ENCODE measurements around the gene TVP23B. TPM values are rescaled to one million over a fixed set of nuclear protein-coding genes. Genes with fewer than 3 reads are reported as not detected.
"Not testable (repeated sequence)": the region's sequence is repeated elsewhere in the genome, so short reads cannot be mapped to it uniquely, and the experiment has no call there.

Gene TVP23B
- total and polyA plus RNA-seq, 2 of the 13 experiments (the other 11 are each of a cell fraction or from before 2014, with no cell fraction given), result 45.1 to 66.5 TPM

- POLR2A ChIA-PET; ATAC-seq; H4K20me1 ChIP-seq (ENCODE audit: insufficient read depth, low read length); H2AFZ ChIP-seq (ENCODE audit: low read length); DNase-seq (ENCODE audit: low spot score); H3K36me3 ChIP-seq (replicated peaks in 1 of 2; ENCODE audit: control insufficient read depth in 1 of 2, insufficient read depth in 2 of 2, low read length in 2 of 2); in situ Hi-C loops (cut with HindIII; ENCODE audit: extremely low pct_ligation_motif_present, low pct_unique_long_range_greater_than_20kb); H3K4me3 ChIP-seq (replicated peaks in 1 of 3; ENCODE audit: insufficient read depth in 1 of 3, low read depth in 2 of 3, low read length in 3 of 3); H3K27ac ChIP-seq (ENCODE audit: extremely low read length, insufficient read depth, low read length); H3K9ac ChIP-seq (ENCODE audit: insufficient read depth, low read depth, low read length); BruUV-seq (replicated peaks); CTCF ChIA-PET (ENCODE audit: low intra/inter-chr PET ratio, low total read pairs); H3K4me2 ChIP-seq (ENCODE audit: low read depth, low read length); H3K79me2 ChIP-seq (ENCODE audit: insufficient read depth, low read length); FAIRE-seq; H3K4me1 ChIP-seq (ENCODE audit: insufficient read depth, low read length); intact Hi-C loops (cut with micrococcal nuclease; ENCODE audit: unreplicated experiment); H3K9me3 ChIP-seq (ENCODE audit: low read length): not testable (repeated sequence)
- H3K27me3 ChIP-seq (ENCODE audit: control insufficient read depth in 1 of 2, insufficient read depth in 2 of 2, low read length in 2 of 2), result peaks cover 0 to 12% of the 10 kb centered on the region in 2 experiments; a peak in 2 of 5 replicates
- WGBS (ENCODE audit: low lambda C conversion rate), result 55% methylated on average over 4 of the region's 4 CpGs
Observed at GRCh38 chr17:18771066-18771465, 9.9 kb upstream of the TVP23B start.

- BruUV-seq (replicated peaks), result no TSS peak
- intact Hi-C loops (cut with micrococcal nuclease; ENCODE audit: unreplicated experiment) (no loop called here), in situ Hi-C loops (cut with HindIII; ENCODE audit: extremely low pct_ligation_motif_present, low pct_unique_long_range_greater_than_20kb) (no loop called here)
- Histone ChIP-seq H3K9ac (ENCODE audit: insufficient read depth, low read depth, low read length) (no peak overlapping the region), H3K4me1 (ENCODE audit: insufficient read depth, low read length) (no peaks in the 10 kb centered on the region), H3K27ac (ENCODE audit: extremely low read length, insufficient read depth, low read length) (no peak overlapping the region), H3K9me3 (ENCODE audit: low read length) (no peaks in the 10 kb centered on the region), H4K20me1 (ENCODE audit: insufficient read depth, low read length) (no peaks in the 10 kb centered on the region), H3K4me3 (replicated peaks in 1 of 3; ENCODE audit: insufficient read depth in 1 of 3, low read depth in 2 of 3, low read length in 3 of 3) (no peak overlapping the region), H3K36me3 (replicated peaks in 1 of 2; ENCODE audit: control insufficient read depth in 1 of 2, insufficient read depth in 2 of 2, low read length in 2 of 2) (no peaks in the 10 kb centered on the region), H2AFZ (ENCODE audit: low read length) (no peak overlapping the region), H3K27me3 (ENCODE audit: control insufficient read depth in 1 of 2, insufficient read depth in 2 of 2, low read length in 2 of 2) (peaks cover 1 to 12% of the 10 kb centered on the region in 2 experiments; a peak in 2 of 5 replicates), H3K4me2 (ENCODE audit: low read depth, low read length) (0 out of 2 replicates have a peak overlapping the region, but pooled peaks have one; percentile 14), H3K79me2 (ENCODE audit: insufficient read depth, low read length) (no peaks in the 10 kb centered on the region)
- ChIA-PET CTCF (ENCODE audit: low intra/inter-chr PET ratio, low total read pairs) (no interaction called here), POLR2A (no interaction called here)
- no peak for FAIRE-seq
- no peak for DNase-seq (ENCODE audit: low spot score)
- 18% methylated on average over 7 of the region's 7 CpGs for WGBS (ENCODE audit: low lambda C conversion rate)
- TF ChIP-seq KDM2A (CRISPR knock-in tag; IDR thresholded peaks at IDR 0.05; ENCODE audit: borderline replicate concordance, low read depth) (no peak), CTCF (CRISPR knock-in tag; IDR thresholded peaks at IDR 0.05) (no peak), PAF1 (CRISPR knock-in tag; IDR thresholded peaks at IDR 0.05) (no peak), ATF2 (CRISPR knock-in tag; IDR thresholded peaks at IDR 0.05) (no peak), ZNF20 (CRISPR knock-in tag; IDR thresholded peaks at IDR 0.05) (no peak), EZH2 (conservative IDR thresholded peaks at IDR 0.05; ENCODE audit: low read depth, low read length) (no peak), ZNF530 (CRISPR knock-in tag; IDR thresholded peaks at IDR 0.05; ENCODE audit: low read depth) (no peak)
- no peak for ATAC-seq
Observed at GRCh38 chr17:18772471-18772870, 8.5 kb upstream of the TVP23B start.

GRCh38 chr17:18781805-18782204 is 822 bp downstream of the TVP23B start:
- FAIRE-seq; H2AFZ ChIP-seq (ENCODE audit: low read length); H4K20me1 ChIP-seq (ENCODE audit: insufficient read depth, low read length); DNase-seq (ENCODE audit: low spot score); H3K4me2 ChIP-seq (ENCODE audit: low read depth, low read length); H3K27me3 ChIP-seq (ENCODE audit: control insufficient read depth in 1 of 2, insufficient read depth in 2 of 2, low read length in 2 of 2); CTCF ChIA-PET (ENCODE audit: low intra/inter-chr PET ratio, low total read pairs); H3K36me3 ChIP-seq (replicated peaks in 1 of 2; ENCODE audit: control insufficient read depth in 1 of 2, insufficient read depth in 2 of 2, low read length in 2 of 2); H3K9me3 ChIP-seq (ENCODE audit: low read length); intact Hi-C loops (cut with micrococcal nuclease; ENCODE audit: unreplicated experiment); BruUV-seq (replicated peaks); H3K27ac ChIP-seq (ENCODE audit: extremely low read length, insufficient read depth, low read length); in situ Hi-C loops (cut with HindIII; ENCODE audit: extremely low pct_ligation_motif_present, low pct_unique_long_range_greater_than_20kb); POLR2A ChIA-PET; ATAC-seq: not testable (repeated sequence)
- peaks cover 16% of the 10 kb centered on the region for H3K79me2 ChIP-seq (ENCODE audit: insufficient read depth, low read length)
- peak overlapping the region in 2 of 3 experiments; percentile 46 to 58; a peak in 5 of 6 replicates for H3K4me3 ChIP-seq (replicated peaks in 1 of 3; ENCODE audit: insufficient read depth in 1 of 3, low read depth in 2 of 3, low read length in 3 of 3)
- peak overlapping the region; percentile 69 for H3K9ac ChIP-seq (ENCODE audit: insufficient read depth, low read depth, low read length)
- WGBS (ENCODE audit: low lambda C conversion rate), result no CpG with 5 or more reads among the region's 5 CpGs
- H3K4me1 ChIP-seq (ENCODE audit: insufficient read depth, low read length), result peaks cover 15% of the 10 kb centered on the region; the same call in 1 of the 2 replicates
